Measurements from ENCODE around the gene ARHGEF33.

DNA sequence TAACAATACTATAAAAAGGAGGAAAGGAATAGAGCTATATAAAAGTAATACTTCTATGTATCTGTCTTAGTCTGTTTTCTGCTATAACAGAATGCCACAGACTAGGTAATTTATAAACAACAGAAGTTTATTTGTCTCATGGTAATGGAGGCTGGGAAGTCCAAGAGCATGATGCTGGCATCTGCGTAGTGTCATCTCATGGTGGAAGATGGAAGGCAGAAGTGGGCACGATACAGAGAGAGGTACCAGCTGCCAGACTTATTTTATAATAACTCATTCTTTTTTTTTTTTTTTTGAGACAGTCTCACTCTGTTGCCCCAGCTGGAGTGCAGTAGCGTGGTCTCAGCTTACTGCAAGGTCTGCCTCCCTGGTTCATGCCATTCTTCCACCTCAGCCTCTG is 18.2 kb upstream of the ARHGEF33 start:
- TF ChIP-seq, protein P1, sequence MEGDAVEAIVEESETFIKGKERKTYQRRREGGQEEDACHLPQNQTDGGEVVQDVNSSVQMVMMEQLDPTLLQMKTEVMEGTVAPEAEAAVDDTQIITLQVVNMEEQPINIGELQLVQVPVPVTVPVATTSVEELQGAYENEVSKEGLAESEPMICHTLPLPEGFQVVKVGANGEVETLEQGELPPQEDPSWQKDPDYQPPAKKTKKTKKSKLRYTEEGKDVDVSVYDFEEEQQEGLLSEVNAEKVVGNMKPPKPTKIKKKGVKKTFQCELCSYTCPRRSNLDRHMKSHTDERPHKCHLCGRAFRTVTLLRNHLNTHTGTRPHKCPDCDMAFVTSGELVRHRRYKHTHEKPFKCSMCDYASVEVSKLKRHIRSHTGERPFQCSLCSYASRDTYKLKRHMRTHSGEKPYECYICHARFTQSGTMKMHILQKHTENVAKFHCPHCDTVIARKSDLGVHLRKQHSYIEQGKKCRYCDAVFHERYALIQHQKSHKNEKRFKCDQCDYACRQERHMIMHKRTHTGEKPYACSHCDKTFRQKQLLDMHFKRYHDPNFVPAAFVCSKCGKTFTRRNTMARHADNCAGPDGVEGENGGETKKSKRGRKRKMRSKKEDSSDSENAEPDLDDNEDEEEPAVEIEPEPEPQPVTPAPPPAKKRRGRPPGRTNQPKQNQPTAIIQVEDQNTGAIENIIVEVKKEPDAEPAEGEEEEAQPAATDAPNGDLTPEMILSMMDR (IDR thresholded peaks at IDR 0.05; ENCODE audit: poor library complexity, severe bottlenecking) = no peak
- TF ChIP-seq, protein P2, sequence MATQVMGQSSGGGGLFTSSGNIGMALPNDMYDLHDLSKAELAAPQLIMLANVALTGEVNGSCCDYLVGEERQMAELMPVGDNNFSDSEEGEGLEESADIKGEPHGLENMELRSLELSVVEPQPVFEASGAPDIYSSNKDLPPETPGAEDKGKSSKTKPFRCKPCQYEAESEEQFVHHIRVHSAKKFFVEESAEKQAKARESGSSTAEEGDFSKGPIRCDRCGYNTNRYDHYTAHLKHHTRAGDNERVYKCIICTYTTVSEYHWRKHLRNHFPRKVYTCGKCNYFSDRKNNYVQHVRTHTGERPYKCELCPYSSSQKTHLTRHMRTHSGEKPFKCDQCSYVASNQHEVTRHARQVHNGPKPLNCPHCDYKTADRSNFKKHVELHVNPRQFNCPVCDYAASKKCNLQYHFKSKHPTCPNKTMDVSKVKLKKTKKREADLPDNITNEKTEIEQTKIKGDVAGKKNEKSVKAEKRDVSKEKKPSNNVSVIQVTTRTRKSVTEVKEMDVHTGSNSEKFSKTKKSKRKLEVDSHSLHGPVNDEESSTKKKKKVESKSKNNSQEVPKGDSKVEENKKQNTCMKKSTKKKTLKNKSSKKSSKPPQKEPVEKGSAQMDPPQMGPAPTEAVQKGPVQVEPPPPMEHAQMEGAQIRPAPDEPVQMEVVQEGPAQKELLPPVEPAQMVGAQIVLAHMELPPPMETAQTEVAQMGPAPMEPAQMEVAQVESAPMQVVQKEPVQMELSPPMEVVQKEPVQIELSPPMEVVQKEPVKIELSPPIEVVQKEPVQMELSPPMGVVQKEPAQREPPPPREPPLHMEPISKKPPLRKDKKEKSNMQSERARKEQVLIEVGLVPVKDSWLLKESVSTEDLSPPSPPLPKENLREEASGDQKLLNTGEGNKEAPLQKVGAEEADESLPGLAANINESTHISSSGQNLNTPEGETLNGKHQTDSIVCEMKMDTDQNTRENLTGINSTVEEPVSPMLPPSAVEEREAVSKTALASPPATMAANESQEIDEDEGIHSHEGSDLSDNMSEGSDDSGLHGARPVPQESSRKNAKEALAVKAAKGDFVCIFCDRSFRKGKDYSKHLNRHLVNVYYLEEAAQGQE (IDR thresholded peaks at IDR 0.05; ENCODE audit: borderline replicate concordance) = no peak
- TF ChIP-seq TAF1 (IDR thresholded peaks at IDR 0.05; ENCODE audit: low read depth) (no peak), EP300 (conservative IDR thresholded peaks at IDR 0.05; ENCODE audit: poor library complexity, severe bottlenecking) (no peak)
